Astrocyte (in vitro differentiated cells and primary cell): ENCODE measurements around the gene MLLT1. TPM values are rescaled to one million over a fixed set of nuclear protein-coding genes. Genes with fewer than 3 reads are reported as not detected.

Source experiments
- DNase-seq: peaks from one replicate; pipeline ENCODE4 v3.0.0-alpha.2; 2010; ENCODE audit warnings: low read depth
- FAIRE-seq: peaks from 2 replicates; lab custom pipeline; 2011; peaks lifted over from hg19 to GRCh38; lab: Jason Lieb, UNC
- H2AFZ ChIP-seq: 2 replicates; pipeline ENCODE4 v1.6.0; 2012; ENCODE audit warnings: low read depth, low read length, inconsistent platforms
- H3K27ac ChIP-seq: 2 replicates; pipeline ENCODE4 v1.5.1; 2011; ENCODE audit warnings: low read depth, low read length, inconsistent platforms
- H3K27me3 ChIP-seq: 2 replicates; pipeline ENCODE4 v1.6.0; 2011; ENCODE audit warnings: low read length, inconsistent platforms; ENCODE audit not compliant: insufficient read depth
- H3K36me3 ChIP-seq: 2 replicates; pipeline ENCODE4 v1.5.1; 2011; ENCODE audit warnings: low read length, inconsistent platforms; ENCODE audit not compliant: insufficient read depth
- H3K4me1 ChIP-seq: 2 replicates; pipeline ENCODE4 v1.5.1; 2011; ENCODE audit warnings: low read length, inconsistent platforms; ENCODE audit not compliant: insufficient read depth
- H3K4me2 ChIP-seq: 2 replicates; pipeline ENCODE4 v1.6.0; 2012; ENCODE audit warnings: low read length, inconsistent platforms
- H3K4me3 ChIP-seq: 2 replicates; pipeline ENCODE4 v1.5.1; 2011; ENCODE audit warnings: low read depth, mild to moderate bottlenecking, low read length, inconsistent platforms; ENCODE audit not compliant: insufficient read depth
- H3K79me2 ChIP-seq: 2 replicates; pipeline ENCODE4 v1.6.0; 2012; ENCODE audit warnings: mild to moderate bottlenecking, low read length, inconsistent platforms; ENCODE audit not compliant: insufficient read depth
- H3K9ac ChIP-seq: 2 replicates; pipeline ENCODE4 v1.6.0; 2012; ENCODE audit warnings: mild to moderate bottlenecking, low read length, inconsistent platforms
- H3K9me3 ChIP-seq: 2 replicates; pipeline ENCODE4 v1.5.1; 2012; ENCODE audit warnings: low read depth, mild to moderate bottlenecking, low read length, inconsistent platforms; ENCODE audit not compliant: insufficient read depth
- H4K20me1 ChIP-seq: 2 replicates; pipeline ENCODE4 v1.6.0; 2012; ENCODE audit warnings: low read length, inconsistent platforms; ENCODE audit not compliant: insufficient read depth
- H3K27ac Mint-ChIP-seq: one replicate; pipeline ENCODE4 v1.8.0; 2021; ENCODE audit warnings: mild to moderate bottlenecking, mixed read lengths; ENCODE audit not compliant: unreplicated experiment
- H3K27me3 Mint-ChIP-seq: one replicate; pipeline ENCODE4 v1.8.0; 2021; ENCODE audit warnings: low read depth, mixed read lengths; ENCODE audit not compliant: unreplicated experiment
- H3K36me3 Mint-ChIP-seq: one replicate; pipeline ENCODE4 v1.8.0; 2021; ENCODE audit warnings: low read depth, mixed read lengths; ENCODE audit not compliant: unreplicated experiment
- H3K4me1 Mint-ChIP-seq: one replicate; pipeline ENCODE4 v1.8.0; 2021; ENCODE audit warnings: low read depth, mixed read lengths; ENCODE audit not compliant: unreplicated experiment
- H3K4me3 Mint-ChIP-seq: one replicate; pipeline ENCODE4 v1.8.0; 2021; ENCODE audit warnings: mild to moderate bottlenecking, moderate library complexity, mixed read lengths; ENCODE audit not compliant: unreplicated experiment
- H3K9me3 Mint-ChIP-seq: one replicate; pipeline ENCODE4 v1.8.0; 2021; ENCODE audit warnings: mild to moderate bottlenecking, mixed read lengths; ENCODE audit not compliant: unreplicated experiment
- CTCF ChIP-seq: IDR thresholded peaks from 2 replicates; pipeline ENCODE4 v1.5.1; 2011; ENCODE audit warnings: low read depth, mild to moderate bottlenecking, inconsistent platforms, low read length, moderate library complexity; ENCODE audit not compliant: insufficient read depth
- EZH2 ChIP-seq: IDR thresholded peaks from 2 replicates; pipeline ENCODE4 v1.6.1; 2012; ENCODE audit warnings: mild to moderate bottlenecking, low read length, inconsistent platforms; ENCODE audit not compliant: insufficient read depth
- total RNA-seq: library from RNA; stranded (reverse); gene quantifications from 2 replicates; pipeline ENCODE4 v1.2.1, GENCODE V29; 2021

Gene MLLT1
- total RNA-seq, 1 donor from 2014 or later: 46.0 TPM

GRCh38 chr19:6312018-6312417 is 32.2 kb upstream of the MLLT1 start:
- H3K79me2 ChIP-seq: no peaks in the 10 kb centered on the region
- no peak overlapping the region for H3K9ac ChIP-seq
- H3K9me3 ChIP-seq: no peaks in the 10 kb centered on the region
- no peak overlapping the region for H3K4me3 ChIP-seq
- H3K36me3 ChIP-seq: no peaks in the 10 kb centered on the region
- no peaks in the 10 kb centered on the region for H3K4me1 Mint-ChIP-seq
- no peak overlapping the region for H3K27ac ChIP-seq
- no peak for TF ChIP-seq EZH2
- TF ChIP-seq CTCF: no peak
- FAIRE-seq (no peak), DNase-seq (no peak)
- H3K27ac Mint-ChIP-seq: no peak overlapping the region
- H3K27me3 ChIP-seq: no peaks in the 10 kb centered on the region
- peaks cover 10% of the 10 kb centered on the region for H3K9me3 Mint-ChIP-seq
- H3K4me3 Mint-ChIP-seq: no peak overlapping the region
- no peaks in the 10 kb centered on the region for H4K20me1 ChIP-seq
- H3K4me1 ChIP-seq: no peaks in the 10 kb centered on the region
- no peak overlapping the region for H2AFZ ChIP-seq
- H3K36me3 Mint-ChIP-seq: no peaks in the 10 kb centered on the region
- peaks cover 3% of the 10 kb centered on the region for H3K27me3 Mint-ChIP-seq
- no peak overlapping the region for H3K4me2 ChIP-seq

GRCh38 chr19:6298413-6298812 is 18.6 kb upstream of the MLLT1 start:
- Mint-ChIP-seq H3K4me1 (no peaks in the 10 kb centered on the region), H3K27ac (no peak overlapping the region), H3K4me3 (no peak overlapping the region), H3K9me3 (peaks cover 15% of the 10 kb centered on the region), H3K27me3 (peaks cover under 1% of the 10 kb centered on the region), H3K36me3 (no peaks in the 10 kb centered on the region)
- Histone ChIP-seq H3K4me2 (no peak overlapping the region), H3K27ac (no peak overlapping the region), H3K79me2 (no peaks in the 10 kb centered on the region), H3K27me3 (no peaks in the 10 kb centered on the region), H2AFZ (no peak overlapping the region), H3K36me3 (no peaks in the 10 kb centered on the region), H3K9ac (no peak overlapping the region), H3K4me1 (no peaks in the 10 kb centered on the region), H3K4me3 (no peak overlapping the region), H4K20me1 (no peaks in the 10 kb centered on the region), H3K9me3 (no peaks in the 10 kb centered on the region)
- TF ChIP-seq CTCF (no peak), EZH2 (no peak)
- no peak for DNase-seq
- no peak for FAIRE-seq

- Mint-ChIP-seq H3K9me3 (peaks cover 17% of the 10 kb centered on the region), H3K27me3 (no peaks in the 10 kb centered on the region), H3K4me1 (no peaks in the 10 kb centered on the region), H3K4me3 (no peak overlapping the region), H3K27ac (no peak overlapping the region), H3K36me3 (no peaks in the 10 kb centered on the region)
- H3K4me2 ChIP-seq: no peak overlapping the region
- FAIRE-seq: no peak
- H3K79me2 ChIP-seq: no peaks in the 10 kb centered on the region
- DNase-seq: no peak
- H2AFZ ChIP-seq: no peak overlapping the region
- no peak for TF ChIP-seq EZH2
- no peak for TF ChIP-seq CTCF
- H3K9me3 ChIP-seq: peaks cover 8% of the 10 kb centered on the region
- no peaks in the 10 kb centered on the region for H3K27me3 ChIP-seq
- H3K4me3 ChIP-seq: no peak overlapping the region
- no peaks in the 10 kb centered on the region for H3K36me3 ChIP-seq
- H3K4me1 ChIP-seq: no peaks in the 10 kb centered on the region
- no peaks in the 10 kb centered on the region for H4K20me1 ChIP-seq
- no peak overlapping the region for H3K27ac ChIP-seq
- H3K9ac ChIP-seq: no peak overlapping the region
Observed at GRCh38 chr19:6297202-6297601, 17.4 kb upstream of the MLLT1 start.
